Measurements from ENCODE around the gene TBRG4.

Gene TBRG4

GRCh38 chr7:45087301-45088145 lies 24.0 kb downstream of the TBRG4 start:
- FAIRE-seq: no peak

GRCh38 chr7:45086331-45087065 lies 25.0 kb downstream of the TBRG4 start:
- no peak for FAIRE-seq

GRCh38 chr7:45085619-45086200 lies 25.8 kb downstream of the TBRG4 start:
- FAIRE-seq: no peak

GRCh38 chr7:45084901-45085618 lies 26.4 kb downstream of the TBRG4 start:
- FAIRE-seq: no peak

- FAIRE-seq: no peak
Observed at GRCh38 chr7:45084336-45084735, 27.2 kb downstream of the TBRG4 start.

DNA sequence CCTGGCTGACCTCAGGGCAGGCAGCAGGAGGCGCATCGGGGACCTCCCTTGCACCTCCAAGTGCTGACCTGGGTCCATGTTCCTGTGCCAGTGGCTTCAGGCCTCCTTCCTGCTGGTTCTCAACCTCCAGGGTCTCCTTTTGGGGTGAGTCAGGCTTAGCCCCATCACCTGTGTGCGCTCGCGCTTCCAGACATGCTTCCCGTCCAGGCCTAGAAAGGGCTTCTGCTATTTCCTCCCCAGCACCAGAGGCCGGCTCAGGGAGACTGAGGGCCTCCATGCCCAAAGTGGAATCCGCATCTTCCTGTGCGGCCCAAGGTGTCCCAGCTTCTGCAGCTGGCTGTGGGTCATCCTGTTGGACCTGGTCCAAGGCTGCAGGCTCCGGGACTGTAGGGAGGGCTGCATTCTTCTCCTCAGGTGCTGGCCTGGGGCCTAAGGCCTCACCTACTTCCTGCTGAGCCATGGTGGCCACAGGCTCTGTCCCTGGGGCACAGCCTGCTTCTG lies 28.6 kb downstream of the TBRG4 start:
- FAIRE-seq: no peak

DNA sequence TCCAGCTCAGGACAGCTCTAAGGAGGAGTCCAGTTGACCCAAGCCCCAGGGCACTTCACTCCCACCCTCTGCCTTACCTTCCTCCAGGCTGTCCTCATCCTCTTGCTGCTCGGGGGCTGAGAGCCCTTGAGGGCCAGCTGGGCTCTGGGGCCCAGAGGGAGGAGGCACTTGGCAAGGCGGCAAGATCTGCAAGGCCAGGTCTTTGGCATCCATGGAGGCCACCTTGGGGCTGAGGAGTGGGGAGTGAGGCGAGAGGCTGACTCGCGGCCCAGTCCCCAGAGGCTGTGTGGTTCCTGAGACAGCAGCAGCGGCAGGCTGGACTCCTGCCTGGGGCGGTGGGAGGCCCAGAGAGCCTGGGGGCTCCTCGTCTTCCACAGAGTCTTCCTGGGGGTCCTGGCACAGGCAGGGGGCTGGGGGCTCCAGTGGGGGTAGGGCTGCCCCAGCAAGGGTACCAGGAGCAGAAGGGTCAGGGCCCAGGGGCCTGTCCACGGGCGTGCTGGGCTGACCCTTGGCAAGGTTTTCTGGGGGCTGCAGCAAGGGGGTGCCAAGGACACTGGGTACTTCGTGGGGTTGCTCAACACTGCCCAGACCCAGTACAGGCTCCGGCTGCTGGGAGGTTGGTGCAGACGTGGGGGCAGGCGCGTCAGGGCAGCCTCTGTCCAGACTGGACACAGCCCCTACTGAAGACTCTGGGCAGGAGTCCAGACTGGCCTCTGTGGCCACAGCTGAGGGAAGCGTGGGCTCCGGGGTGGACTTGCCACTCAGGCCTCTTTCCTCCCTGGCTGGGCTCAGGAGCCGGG lies 29.3 kb downstream of the TBRG4 start:
- FAIRE-seq: no peak

GRCh38 chr7:45081670-45081974 lies 29.9 kb downstream of the TBRG4 start:
- no peak for FAIRE-seq

DNA sequence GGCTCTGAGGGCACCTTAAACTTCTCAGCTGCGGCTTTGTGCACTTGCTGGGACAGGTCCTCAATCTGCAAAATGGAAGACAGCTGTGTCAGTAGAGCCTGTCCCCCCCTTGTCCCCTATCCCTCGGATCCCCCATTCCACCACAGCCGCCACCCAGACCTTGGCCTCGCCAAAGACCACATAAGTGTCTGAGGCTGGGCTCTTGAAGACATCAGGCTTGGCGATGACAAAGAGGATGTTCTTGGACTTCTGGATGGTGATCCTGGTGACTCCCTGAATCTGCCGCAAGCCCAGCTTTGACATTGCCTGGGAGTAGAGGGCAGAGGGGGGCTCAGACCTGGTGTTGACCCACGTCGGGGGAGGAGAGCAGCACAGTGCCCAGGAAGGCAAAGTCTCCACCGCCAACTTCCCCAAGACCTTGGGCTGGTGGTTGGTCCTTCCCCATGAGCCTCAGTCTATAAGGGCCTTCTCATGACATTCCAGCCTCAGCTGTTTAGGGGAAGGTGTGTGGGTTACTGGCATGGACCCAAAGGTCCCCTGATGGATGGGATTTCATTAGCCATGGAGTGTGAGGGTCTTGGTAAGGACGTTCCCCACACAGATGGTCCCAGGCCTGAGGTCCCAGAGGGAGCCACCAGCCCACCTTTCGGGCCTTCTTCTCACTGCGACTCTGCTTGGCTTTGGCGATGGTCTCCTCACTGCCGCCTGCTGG lies 30.4 kb downstream of the TBRG4 start:
- no peak for FAIRE-seq

DNA sequence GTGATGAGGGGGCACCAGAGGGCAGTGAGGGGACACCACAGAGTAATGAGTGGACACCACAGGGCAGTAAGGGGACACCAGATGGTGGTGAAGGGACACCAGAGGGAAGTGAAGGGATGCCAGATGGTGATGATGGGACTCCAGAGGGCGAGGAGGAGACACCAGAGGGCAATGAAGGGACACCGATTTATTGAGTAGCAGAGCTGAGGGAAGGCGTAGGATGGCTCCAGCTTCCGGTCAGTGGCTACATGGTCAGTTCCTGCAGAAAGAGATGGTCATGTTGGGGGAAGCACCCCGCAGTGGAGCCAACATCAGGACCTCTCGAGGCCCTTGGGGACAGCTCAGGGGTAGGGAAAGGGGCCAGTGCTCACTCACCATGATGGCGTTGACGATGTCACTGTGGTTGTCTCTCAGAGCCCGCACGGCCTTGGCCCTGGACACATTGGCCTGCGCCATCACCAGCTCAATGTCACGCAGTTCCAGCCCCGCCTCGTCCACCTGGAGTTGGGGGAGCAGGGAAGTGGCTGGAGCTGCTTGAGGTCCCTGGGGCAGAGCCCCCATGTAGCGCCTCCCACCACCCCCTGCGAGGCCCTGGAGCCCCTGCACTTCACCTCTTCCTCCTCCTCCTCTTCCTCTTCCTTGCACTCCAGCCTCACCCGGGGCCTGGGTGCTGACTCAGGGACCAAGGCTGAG lies 31.1 kb downstream of the TBRG4 start:
- no peak for FAIRE-seq

DNA sequence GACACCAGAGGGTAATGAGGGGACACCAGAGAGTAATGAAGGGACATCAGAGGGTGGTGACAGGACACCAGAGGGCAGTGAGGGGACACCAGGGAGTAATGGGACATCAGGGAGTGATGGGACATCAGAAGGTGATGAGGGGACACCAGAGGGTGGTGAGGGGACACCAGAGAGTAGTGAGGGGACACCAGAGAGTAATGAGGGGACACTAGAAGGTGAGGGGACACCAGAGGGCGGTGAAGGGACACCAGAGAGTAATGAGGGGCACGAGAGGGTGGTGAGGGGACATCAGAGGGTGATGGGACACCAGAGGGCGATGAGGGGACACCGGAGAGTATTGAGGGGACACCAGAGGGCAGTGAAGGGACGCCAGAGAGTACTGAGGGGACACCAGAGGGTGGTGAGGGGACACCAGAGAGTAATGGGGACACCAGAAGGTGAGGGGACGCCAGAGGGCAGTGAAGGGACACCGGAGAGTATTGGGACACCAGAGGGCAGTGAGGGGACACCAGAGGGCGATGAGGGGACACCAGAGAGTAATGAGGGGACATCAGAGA lies 33.3 kb downstream of the TBRG4 start:
- FAIRE-seq: no peak

- no peak for FAIRE-seq
Observed at GRCh38 chr7:45077579-45077978, 33.9 kb downstream of the TBRG4 start.

- FAIRE-seq: no peak
Observed at GRCh38 chr7:45076946-45077345, 34.6 kb downstream of the TBRG4 start.

DNA sequence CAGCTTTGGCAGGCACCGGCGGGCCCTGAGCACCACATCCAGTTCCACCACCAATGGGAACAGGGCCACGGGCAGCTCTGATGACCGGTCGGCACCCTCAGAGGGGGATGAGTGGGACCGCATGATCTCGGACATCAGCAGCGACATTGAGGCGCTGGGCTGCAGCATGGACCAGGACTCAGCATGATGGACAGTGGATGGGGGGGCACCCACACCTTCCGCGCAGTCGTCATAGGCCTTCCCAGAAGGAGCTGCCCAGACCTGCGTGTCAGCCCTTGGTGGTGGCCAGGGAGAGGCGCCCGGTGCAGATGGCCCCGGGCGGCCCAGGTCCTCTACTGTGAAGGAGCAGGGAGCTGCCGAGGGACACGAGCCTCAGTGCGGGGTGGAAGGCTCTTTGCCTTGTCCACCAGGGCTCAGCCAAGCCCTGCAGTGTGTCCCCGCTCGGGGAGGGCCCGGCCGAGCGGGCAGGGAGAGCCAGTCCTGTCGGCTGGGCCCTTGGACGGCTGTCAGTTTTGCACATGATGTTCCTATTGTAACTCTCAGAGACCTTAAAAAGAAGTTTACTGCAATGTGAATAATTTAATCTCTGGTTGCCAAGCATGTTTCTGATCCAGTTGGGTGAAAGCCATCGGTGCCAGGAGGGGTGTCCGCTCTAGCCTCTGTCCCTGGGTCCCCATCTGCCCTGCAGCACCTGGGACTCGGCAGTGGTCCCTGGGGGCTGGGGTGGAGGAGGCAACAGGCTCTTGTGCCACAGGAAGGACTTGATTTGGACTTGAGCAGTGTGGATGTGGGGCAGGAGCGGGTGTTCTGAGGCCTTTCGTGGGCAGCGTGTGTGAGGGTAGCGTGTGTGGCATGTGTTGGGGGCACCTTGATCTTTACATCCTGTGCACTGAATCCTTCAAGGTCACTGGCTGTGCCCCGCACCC lies 35.4 kb downstream of the TBRG4 start:
- FAIRE-seq: no peak

- no peak for FAIRE-seq
Observed at GRCh38 chr7:45075355-45075644, 36.2 kb downstream of the TBRG4 start.

- no peak for FAIRE-seq
Observed at GRCh38 chr7:45074528-45075354, 36.8 kb downstream of the TBRG4 start.

DNA sequence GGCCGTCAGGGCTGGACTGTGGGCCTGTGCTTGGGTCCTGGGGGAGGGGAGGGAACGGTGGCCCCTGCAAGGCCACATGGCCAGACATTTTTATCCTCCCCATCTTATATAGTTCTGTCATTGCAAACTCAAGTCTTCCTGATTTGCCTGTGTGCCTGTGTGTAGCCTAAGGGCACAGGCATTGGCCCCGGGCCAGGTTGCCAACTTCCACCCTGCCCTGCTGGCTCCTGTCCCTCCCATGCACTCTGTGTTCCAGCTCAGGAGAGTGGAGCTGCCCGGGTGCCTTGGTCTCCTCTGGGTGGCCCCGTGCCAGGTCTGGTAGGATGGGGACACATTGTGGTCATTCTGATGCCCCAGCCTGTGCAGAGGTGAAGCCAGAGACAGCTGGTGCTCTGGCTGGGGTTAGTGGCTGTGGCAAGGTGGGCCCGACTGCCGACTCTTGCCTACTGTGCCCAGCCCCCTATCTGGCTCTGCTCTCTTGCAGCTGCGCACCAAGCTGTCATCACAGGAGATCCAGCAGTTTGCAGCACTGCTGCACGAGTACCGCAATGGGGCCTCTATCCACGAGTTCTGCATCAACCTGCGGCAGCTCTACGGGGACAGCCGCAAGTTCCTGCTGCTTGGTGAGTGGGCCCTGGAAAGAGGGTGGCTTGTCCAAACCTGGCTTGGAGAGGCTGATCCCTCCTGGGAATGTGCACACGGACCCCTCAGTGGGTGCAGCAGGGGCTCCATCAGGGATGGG lies 37.5 kb downstream of the TBRG4 start:
- no peak for FAIRE-seq
